T-helper 9 cell (primary cell): Measurements from ENCODE around the gene ST8SIA2.

Experiments
- DNase-seq: peaks from one replicate; pipeline ENCODE4 v3.0.0-alpha.2; 2020

ST8SIA2 gene

DNA sequence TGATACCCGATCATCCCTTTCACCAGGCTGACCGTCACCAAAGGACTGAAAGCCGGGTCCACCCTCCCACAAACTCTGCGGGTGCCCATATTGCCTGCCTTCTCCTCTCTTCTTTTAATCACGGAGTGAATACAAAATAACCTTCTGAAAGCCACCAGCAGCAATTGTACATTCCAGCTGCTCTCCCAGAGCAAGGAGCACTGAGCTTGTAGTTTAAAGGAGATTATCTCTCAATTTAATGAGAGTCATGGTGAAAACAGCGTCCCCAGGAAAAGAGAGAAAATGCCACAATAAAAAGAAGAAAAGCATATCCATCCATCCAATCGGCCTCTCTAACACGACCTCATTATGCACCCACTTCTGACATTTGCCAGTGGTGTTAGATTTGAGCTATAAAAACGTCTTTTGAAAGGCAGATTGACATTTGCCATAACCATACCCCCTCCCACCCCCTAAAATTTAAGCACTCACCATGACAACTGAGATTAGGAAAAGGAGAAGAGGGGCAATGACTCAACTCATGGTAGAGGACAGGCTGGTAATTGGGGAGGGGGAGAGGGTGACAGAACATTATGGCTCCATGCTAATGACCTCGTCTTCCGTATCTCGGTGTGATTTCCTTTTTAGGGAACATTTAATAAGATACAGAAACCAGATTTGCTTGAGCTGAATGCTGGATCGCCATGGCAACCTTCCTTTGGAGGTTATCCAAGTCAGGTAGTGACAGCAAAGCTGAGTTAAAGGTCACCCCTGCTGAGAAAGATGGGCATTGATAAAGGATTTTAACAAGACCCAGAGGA is 106.2 kb downstream of the ST8SIA2 start:
- DNase-seq, result no peak

DNA sequence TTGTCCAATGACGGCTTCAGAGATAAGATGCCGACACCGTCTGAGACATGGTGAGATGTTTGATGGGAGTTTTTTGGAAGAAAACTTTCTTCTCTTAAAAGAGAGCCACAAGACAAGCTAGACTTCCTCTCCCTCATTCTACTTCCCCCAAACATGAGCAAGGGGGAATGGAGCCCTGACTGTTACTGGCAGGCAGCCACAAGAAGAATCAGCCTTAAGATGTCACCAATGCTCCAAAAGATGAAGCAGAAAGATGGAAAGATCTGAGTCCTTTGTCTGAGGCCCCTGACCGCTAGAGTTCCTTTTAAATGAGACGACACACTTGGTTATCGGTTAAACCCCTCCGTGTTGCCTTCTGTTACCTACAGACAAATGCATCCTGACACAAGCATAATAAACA is 108.7 kb downstream of the ST8SIA2 start:
- no peak for DNase-seq

DNA sequence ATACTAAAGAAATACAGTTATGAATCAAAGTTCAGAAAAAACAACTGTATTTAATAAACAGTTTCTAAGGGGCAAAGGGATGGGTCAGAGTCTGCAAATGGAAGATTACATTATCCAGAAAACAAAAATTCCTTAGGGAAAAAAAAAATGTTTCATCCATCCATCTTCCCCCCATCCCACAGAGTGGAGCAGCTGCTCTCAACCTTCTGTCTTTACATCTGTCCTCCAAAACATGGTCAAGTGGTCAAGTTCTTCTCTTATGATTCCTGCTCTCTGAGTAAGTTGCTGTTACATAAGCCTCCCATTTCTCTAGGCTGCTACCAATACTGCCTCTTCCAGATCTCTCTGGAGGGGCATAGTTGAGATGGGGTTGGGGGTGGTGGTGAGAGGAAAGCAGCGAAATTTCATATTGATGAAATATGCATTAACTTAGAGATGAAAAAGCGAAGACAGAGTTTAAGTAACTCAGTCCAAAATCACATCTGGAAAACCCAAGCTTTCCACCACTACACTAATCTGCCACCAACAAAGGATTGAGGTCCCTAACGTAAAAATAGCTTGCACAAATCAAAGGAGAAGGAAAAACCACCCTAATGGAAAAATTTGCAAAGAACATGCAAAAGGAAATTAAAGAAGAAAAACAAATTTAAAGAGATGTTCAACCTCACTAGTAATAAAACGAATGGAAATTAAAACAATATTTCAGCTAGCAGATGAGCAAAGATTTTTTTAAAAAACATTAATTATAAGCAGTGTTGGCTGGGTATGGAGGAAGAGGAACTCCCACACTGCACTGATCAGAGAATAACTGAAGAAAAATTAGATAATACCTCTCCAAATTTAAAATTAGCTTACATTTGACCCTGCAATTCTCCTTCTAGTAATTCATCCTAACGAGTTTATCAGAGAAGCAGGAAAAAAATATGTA is 109.5 kb downstream of the ST8SIA2 start:
- no peak for DNase-seq

DNA sequence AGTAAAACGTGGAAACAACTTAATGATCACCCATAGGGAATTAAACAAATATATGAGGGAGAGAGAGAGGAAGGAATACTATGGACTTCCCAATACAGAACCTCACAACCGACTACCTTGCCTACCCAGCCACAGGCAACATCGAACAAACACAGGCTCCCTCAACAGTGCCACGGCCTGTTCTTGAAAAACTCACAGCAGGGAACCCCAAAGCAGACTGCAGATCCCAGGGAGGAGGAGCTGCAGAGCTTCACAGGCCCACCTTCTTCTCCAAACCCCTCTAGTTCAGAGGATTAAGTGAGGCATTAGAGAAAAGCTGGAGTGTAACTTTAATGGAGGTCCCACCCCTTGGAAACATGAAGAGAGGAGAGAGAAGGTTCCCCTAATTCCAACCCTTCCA is 110.2 kb downstream of the ST8SIA2 start:
- no peak for DNase-seq

DNA sequence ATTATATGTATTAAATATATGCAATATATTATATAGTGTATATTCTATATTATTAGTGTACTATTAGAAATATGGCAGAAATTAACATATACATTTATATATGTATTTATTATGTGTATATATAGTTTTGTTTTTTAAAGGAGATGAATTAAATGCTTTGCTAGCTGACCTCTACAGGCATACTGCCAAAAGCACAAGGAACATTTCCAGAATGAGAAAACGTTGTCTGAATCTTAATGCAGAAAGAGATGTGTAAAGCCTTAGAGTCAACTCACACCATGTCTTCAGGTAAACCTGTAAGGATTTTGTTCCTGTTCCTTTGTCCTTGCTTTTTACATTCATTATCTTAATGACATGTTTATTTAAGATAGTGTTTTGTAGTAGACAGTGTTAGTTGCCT is 111.9 kb downstream of the ST8SIA2 start:
- no peak for DNase-seq

DNA sequence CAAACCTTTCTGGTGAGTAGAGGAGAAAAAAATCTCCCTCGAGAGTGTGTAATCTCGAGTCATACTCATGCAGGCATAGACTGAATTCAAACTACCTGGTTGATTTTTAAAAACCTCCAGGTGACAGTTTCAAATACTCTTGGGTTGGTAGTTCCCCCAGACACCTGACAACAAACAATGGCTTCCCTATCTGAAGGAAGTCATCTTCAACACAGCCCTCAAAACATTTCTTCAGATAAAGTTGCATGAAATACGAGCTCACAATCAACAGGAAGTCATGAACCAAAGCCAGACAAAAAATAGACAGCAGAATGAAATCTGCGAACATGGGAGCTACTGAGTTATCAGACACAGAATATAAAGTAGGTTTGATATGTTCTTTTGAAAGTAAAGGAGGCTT is 112.8 kb downstream of the ST8SIA2 start:
- no peak for DNase-seq

DNA sequence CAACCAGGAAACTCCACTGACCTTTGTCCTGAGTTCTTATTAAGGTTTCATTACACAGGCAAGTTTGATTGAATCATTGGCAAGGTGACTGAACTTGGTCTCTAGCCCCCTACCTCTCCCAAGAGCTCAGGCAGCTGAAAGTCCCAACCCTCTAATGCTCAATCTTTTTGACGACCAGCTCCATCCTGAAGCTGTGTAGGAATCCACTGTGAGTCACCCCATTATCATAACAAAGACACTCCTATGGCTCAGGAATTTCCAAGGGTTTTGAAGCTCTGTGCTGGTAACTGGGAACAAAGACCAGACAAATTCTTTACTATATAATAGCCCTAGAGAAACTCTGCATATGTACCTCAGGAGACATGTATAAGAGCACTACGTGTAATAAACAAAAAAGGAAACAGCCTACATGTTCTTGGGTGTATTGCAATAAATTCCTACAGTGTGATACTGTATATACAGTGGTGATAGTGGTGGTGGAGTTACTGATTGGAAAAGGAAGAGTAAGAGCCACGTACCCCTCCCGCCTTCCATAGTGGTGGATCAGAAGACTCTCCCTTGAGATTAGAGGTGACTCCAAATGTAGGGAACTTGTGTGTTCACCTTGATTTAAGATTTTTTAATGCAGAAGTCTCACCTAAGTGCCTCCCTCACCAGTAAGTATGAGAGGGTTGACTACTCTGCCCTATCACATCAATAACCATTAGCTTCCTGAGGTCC is 116.6 kb downstream of the ST8SIA2 start:
- DNase-seq, result no peak
